NT2/D1 (cell line): Measurements from ENCODE around the gene KRT81.

Experiments used
- SUZ12 ChIP-seq: IDR thresholded peaks from 2 replicates; pipeline ENCODE4 v1.6.1; 2011; ENCODE audit not compliant: insufficient read length, insufficient read depth; ENCODE audit errors: extremely low read depth
- ZNF274 ChIP-seq: IDR thresholded peaks from 2 replicates; pipeline ENCODE4 v1.6.1; 2011; ENCODE audit warnings: mild to moderate bottlenecking, low read depth, low read length

DNA sequence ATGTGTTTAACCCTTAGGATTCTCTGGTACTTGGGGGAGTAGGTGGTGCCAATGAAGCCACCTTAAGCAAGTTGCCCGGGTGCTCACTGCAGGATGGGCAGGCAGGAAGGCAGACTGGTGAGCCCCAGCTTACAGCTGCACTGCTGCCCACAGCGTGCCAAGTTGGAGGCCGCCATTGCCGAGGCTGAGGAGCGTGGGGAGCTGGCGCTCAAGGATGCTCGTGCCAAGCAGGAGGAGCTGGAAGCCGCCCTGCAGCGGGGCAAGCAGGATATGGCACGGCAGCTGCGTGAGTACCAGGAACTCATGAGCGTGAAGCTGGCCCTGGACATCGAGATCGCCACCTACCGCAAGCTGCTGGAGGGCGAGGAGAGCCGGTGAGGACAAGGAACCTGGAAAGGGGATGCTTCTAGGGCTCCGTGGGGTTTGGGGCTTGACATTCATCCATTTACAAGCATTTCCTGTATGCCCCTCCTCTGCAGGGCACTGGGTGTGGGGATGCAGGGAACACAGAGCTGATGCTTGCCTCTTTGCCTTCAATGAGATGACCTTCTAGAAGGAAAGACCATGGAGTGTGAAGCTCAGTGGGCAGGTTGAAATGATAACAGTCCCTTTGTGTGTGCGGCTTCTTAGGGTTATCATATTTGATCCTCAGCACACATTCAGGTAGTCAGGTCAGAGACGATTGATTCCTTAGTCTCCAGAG, 45.9 kb downstream of the KRT81 start:
- TF ChIP-seq SUZ12 (no peak), ZNF274 (no peak)
